ENCODE measurements around the gene ESR2.

ESR2 gene

DNA sequence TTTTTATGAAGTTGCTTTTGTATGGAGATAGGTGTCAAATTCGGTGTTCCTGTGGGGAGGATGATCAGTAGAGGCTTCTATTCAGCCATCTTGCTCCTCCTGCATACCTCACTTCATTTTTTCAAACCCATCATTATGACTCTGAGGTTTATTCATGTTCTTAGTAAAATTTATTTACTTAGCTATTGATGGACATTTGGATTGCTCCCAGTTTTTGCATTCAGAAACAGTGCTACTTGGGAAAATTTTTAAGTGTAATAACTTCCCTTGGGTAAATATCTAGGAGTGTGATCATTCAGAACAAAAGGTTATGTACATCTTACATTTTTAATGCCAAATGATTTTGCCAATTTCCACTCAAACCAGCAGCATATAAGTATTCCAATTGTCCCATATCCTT lies 233.1 kb downstream of the ESR2 start:
- Mint-ChIP-seq H3K27me3 (ENCODE audit: low read depth, poor library complexity) (no peaks in the 10 kb centered on the region), H3K4me1 (peaks cover 6% of the 10 kb centered on the region), H3K4me3 (no peak overlapping the region), H3K27ac (no peak overlapping the region), H3K9me3 (no peaks in the 10 kb centered on the region), H3K36me3 (ENCODE audit: low read depth) (peaks cover 40% of the 10 kb centered on the region)
- DNase-seq, result no peak
- TF ChIP-seq, protein P1, sequence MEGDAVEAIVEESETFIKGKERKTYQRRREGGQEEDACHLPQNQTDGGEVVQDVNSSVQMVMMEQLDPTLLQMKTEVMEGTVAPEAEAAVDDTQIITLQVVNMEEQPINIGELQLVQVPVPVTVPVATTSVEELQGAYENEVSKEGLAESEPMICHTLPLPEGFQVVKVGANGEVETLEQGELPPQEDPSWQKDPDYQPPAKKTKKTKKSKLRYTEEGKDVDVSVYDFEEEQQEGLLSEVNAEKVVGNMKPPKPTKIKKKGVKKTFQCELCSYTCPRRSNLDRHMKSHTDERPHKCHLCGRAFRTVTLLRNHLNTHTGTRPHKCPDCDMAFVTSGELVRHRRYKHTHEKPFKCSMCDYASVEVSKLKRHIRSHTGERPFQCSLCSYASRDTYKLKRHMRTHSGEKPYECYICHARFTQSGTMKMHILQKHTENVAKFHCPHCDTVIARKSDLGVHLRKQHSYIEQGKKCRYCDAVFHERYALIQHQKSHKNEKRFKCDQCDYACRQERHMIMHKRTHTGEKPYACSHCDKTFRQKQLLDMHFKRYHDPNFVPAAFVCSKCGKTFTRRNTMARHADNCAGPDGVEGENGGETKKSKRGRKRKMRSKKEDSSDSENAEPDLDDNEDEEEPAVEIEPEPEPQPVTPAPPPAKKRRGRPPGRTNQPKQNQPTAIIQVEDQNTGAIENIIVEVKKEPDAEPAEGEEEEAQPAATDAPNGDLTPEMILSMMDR (IDR thresholded peaks at IDR 0.05), result no peak

DNA sequence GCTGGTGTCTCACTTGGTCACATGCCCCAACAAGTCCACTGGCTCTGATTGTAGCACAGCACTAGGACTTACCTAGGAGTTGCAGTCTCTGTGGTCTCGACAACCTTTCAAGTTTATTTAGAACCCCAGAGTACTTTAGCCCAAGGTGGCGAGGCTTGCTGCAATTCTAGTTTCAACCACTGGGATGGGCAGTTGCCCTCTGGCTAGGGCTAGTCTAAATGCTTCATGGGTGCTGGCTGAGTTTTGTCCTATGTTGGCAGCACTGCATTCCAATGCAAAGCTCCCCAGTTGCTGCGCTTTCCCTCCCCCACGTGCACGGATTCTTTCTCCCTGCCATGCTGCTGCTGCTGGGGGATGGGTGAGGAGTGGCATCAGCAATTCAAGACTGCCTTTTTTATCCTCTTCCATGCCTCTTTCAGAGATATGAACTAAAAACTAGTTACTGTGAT lies 233.5 kb downstream of the ESR2 start:
- Mint-ChIP-seq H3K9me3 (no peaks in the 10 kb centered on the region), H3K4me1 (peaks cover 6% of the 10 kb centered on the region), H3K4me3 (no peak overlapping the region), H3K27ac (no peak overlapping the region), H3K27me3 (ENCODE audit: low read depth, poor library complexity) (no peaks in the 10 kb centered on the region), H3K36me3 (ENCODE audit: low read depth) (peaks cover 44% of the 10 kb centered on the region)
- TF ChIP-seq, protein P1 (IDR thresholded peaks at IDR 0.05), result peak; percentile 50
- peak; percentile 33 for DNase-seq

DNA sequence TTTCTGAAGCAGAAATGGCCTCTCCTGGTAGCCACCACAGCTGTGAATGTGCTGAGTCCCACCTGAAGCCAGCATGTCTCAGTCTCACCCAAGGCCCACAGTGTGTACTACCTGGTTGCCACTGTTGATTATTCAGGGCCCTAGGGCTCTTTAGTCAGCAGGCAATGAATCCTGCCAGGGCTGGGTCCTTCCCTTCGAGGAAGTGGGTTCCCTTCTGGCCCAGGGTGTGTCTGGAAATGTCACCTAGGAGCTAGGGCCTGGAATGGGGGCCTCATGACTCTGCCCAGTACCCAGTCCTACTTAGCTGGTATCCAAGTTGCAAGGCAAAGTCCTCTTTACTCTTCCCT lies 234.0 kb downstream of the ESR2 start:
- H3K27me3 Mint-ChIP-seq (ENCODE audit: low read depth, poor library complexity), result no peaks in the 10 kb centered on the region
- no peak overlapping the region for H3K4me3 Mint-ChIP-seq
- H3K36me3 Mint-ChIP-seq (ENCODE audit: low read depth), result peaks cover 42% of the 10 kb centered on the region
- TF ChIP-seq, protein P1 (IDR thresholded peaks at IDR 0.05), result no peak
- H3K4me1 Mint-ChIP-seq, result peaks cover 6% of the 10 kb centered on the region
- no peaks in the 10 kb centered on the region for H3K9me3 Mint-ChIP-seq
- DNase-seq, result no peak
- H3K27ac Mint-ChIP-seq, result peak overlapping the region; percentile 31

DNA sequence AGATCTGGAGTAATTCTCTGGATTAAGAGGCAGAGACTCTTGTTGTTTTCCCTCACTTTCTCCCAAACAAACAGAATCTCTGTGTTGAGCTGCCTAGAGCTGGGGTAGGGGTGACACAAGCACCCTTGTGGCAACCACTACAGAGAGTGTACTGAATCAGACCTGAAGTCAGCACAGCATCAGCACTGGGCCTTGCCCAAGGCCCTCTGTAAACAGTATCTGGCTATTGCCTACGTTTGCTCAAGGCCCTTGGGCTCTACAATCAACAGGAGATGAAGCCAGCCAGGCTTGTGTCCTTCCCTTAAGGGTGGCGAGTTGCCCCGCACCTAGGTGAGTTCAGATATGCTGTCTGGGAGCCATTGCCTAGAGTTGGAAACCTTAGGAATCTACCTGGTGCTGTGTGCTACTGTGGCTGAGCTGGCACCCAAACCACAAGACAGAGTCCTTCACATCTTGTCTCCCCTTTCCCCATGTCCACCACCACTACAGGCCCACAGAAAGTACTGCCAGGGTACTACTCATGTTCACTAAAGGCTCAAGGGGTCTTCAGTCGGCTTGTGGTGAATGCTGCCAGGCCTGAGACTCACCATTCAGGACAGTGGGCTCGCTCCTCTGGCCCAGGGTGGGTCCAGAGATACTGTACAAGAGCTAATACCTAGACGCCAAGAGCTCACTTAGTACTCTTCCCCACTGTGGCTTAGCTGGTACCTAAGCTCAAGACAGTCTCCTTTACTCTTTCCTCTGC lies 234.5 kb downstream of the ESR2 start:
- Mint-ChIP-seq H3K27me3 (ENCODE audit: low read depth, poor library complexity) (no peaks in the 10 kb centered on the region), H3K4me1 (peaks cover 6% of the 10 kb centered on the region), H3K36me3 (ENCODE audit: low read depth) (peaks cover 45% of the 10 kb centered on the region), H3K27ac (peak overlapping the region; percentile 31), H3K9me3 (no peaks in the 10 kb centered on the region), H3K4me3 (no peak overlapping the region)
- TF ChIP-seq, protein P1 (IDR thresholded peaks at IDR 0.05), result no peak
- DNase-seq, result no peak

DNA sequence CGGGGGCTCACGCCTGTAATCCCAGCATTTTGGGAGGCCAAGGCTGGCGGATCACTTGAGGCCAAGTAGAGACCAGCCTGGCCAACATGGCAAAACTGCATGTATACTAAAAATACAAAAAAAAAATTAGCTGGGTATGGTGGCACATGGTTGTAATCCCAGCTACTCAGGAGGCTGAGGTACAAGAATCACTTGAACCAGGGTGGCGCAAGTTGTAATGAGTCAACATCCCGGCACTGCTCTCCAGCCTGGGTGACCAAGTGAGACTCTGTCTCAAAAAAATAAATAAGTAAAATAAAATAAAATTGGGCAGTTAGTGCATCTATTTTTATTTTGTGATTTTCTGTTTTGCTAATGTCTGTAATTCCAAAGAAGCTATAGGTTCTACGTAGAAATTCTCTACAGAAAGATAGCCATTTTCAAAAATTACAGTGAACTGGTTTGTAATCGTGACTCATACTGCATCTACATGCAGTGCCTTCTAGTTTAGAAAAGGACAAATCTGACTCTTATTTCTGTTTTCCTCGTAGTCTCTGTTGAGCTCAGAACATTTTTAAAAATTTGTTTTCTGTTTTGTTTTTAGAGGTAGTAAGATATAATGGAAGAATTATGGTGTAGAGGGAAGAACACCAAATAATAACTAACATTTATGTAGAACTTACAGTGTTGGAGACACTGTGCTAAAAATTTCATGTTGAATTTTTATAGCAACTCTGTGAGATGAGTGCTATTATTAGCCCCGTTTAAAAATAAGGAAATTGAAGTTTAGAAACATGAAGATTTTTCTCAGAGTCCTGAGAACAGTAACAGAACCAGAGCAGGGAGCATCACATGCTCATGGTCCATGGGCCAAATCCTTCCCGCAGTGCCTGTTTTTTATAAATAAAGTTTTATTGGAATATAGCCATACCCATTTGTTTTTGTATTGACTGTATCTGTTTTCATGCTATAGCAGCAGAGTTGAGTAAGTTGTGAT lies 240.2 kb downstream of the ESR2 start:
- Mint-ChIP-seq H3K27me3 (ENCODE audit: low read depth, poor library complexity) (no peaks in the 10 kb centered on the region), H3K36me3 (ENCODE audit: low read depth) (peaks cover 71% of the 10 kb centered on the region), H3K27ac (no peak overlapping the region), H3K9me3 (no peaks in the 10 kb centered on the region), H3K4me1 (no peaks in the 10 kb centered on the region), H3K4me3 (no peak overlapping the region)
- TF ChIP-seq, protein P1 (IDR thresholded peaks at IDR 0.05), result no peak
- no peak for DNase-seq

All from nephron progenitor cell (in vitro differentiated cells).